ENCODE measurements around the gene MARK2.
A peak's percentile ranks its signal among the peaks of the same experiment; 100 is the strongest.
"Not testable (repeated sequence)": the region's sequence is repeated elsewhere in the genome, so short reads cannot be mapped to it uniquely, and the experiment has no call there.

The MARK2 gene

GRCh38 chr11:63862923-63863322 lies 24.0 kb downstream of the MARK2 start:
- DNase-seq (ENCODE audit: low read depth) = peak; percentile 85
- no peak overlapping the region for H3K4me3 ChIP-seq (ENCODE audit: low read depth, low read length)
- no peak for TF ChIP-seq CTCF (IDR thresholded peaks at IDR 0.05; ENCODE audit: control insufficient read depth, extremely low read depth, insufficient read depth)

- DNase-seq (ENCODE audit: low read depth); H3K4me3 ChIP-seq (ENCODE audit: low read depth, low read length): not testable (repeated sequence)
These were observed 24.7 kb downstream of the MARK2 start for GRCh38 chr11:63863620-63864019.

GRCh38 chr11:63866211-63866610 lies 27.3 kb downstream of the MARK2 start:
- DNase-seq (ENCODE audit: low read depth) = peak; percentile 86
- no peak overlapping the region for H3K4me3 ChIP-seq (ENCODE audit: low read depth, low read length)
- TF ChIP-seq CTCF (IDR thresholded peaks at IDR 0.05; ENCODE audit: control insufficient read depth, extremely low read depth, insufficient read depth) = no peak

- H3K4me3 ChIP-seq (ENCODE audit: low read depth, low read length) = no peak overlapping the region
- no peak for DNase-seq (ENCODE audit: low read depth)
- TF ChIP-seq CTCF (IDR thresholded peaks at IDR 0.05; ENCODE audit: control insufficient read depth, extremely low read depth, insufficient read depth) = no peak
These were observed 28.6 kb downstream of the MARK2 start for GRCh38 chr11:63867511-63867910.

- DNase-seq (ENCODE audit: low read depth) = no peak
- no peak overlapping the region; the same call in 1 of the 2 replicates for H3K4me3 ChIP-seq (ENCODE audit: low read depth, low read length)
- no peak for TF ChIP-seq CTCF (IDR thresholded peaks at IDR 0.05; ENCODE audit: control insufficient read depth, extremely low read depth, insufficient read depth)
These were observed 29.6 kb downstream of the MARK2 start for GRCh38 chr11:63868399-63869064.

GRCh38 chr11:63869171-63869591 lies 30.3 kb downstream of the MARK2 start:
- TF ChIP-seq CTCF (IDR thresholded peaks at IDR 0.05; ENCODE audit: control insufficient read depth, extremely low read depth, insufficient read depth) = no peak
- H3K4me3 ChIP-seq (ENCODE audit: low read depth, low read length) = peak overlapping the region; percentile 17

GRCh38 chr11:63869683-63870082 lies 30.8 kb downstream of the MARK2 start:
- H3K4me3 ChIP-seq (ENCODE audit: low read depth, low read length) = peak overlapping the region; percentile 17
- no peak for DNase-seq (ENCODE audit: low read depth)
- no peak for TF ChIP-seq CTCF (IDR thresholded peaks at IDR 0.05; ENCODE audit: control insufficient read depth, extremely low read depth, insufficient read depth)

More at GRCh38 chr11:63869171-63869591, 30.3 kb downstream of the MARK2 start:
- no peak for DNase-seq (ENCODE audit: low read depth)
